PC-3 (cell line): ENCODE data around the gene CYB5R2. TPM values are rescaled to one million over a fixed set of nuclear protein-coding genes. Genes with fewer than 3 reads are reported as not detected.

Source experiments
- ATAC-seq: fragments of 200-7000 bp; cut with Tn5 transposase; 2 replicates; pipeline ENCODE4 v1.9.1; 2020; ENCODE audit warnings: mild to moderate bottlenecking, moderate library complexity
- Bru-seq: library from RNA; stranded (reverse); fragments of 400-500 nt; gene quantifications from one replicate; lab custom pipeline; 2021; lab: Mats Ljungman, UMichigan
- BruChase-seq, 2 experiments: library from RNA; stranded (reverse); fragments of 400-500 nt; gene quantifications; one replicate each; lab custom pipeline; 2021; lab: Mats Ljungman, UMichigan
- BruUV-seq: library from RNA; stranded (reverse); fragments of 400-500 nt; replicated peaks from 2 replicates; lab custom pipeline; 2021; lab: Mats Ljungman, UMichigan
- CTCF ChIA-PET: fragments of 300-600 bp; sonication (Branson Sonifier 250); formaldehyde crosslinking; loops from one replicate; lab custom pipeline; 2022; ENCODE audit warnings: antibody characterized with exemption; lab: Charles Lee
- POLR2A ChIA-PET: fragments of 300-600 bp; sonication (Branson Sonifier 250); formaldehyde crosslinking; loops from one replicate; lab custom pipeline; 2022; ENCODE audit warnings: antibody characterized with exemption; ENCODE audit not compliant: unreplicated experiment; lab: Charles Lee
- DNase-seq: peaks from one replicate; pipeline ENCODE4 v3.0.0-alpha.2; 2015
- H2AFZ ChIP-seq: fragments of 300-600 bp; sonication (generic); 2 replicates; pipeline ENCODE4 v1.6.0; 2016; ENCODE audit warnings: antibody characterized with exemption, low read length
- H3F3A ChIP-seq: fragments of 300-600 bp; sonication (generic); one replicate; pipeline ENCODE4 v1.6.0; 2017; ENCODE audit warnings: antibody characterized with exemption, low read length, control low read depth, mild to moderate bottlenecking; ENCODE audit not compliant: unreplicated experiment
- H3K27ac ChIP-seq: fragments of 300-600 bp; sonication (generic); 2 replicates; pipeline ENCODE4 v1.5.1; 2016; ENCODE audit warnings: mild to moderate bottlenecking, low read length
- H3K27me3 ChIP-seq: fragments of 300-600 bp; sonication (generic); 2 replicates; pipeline ENCODE4 v1.6.1; 2016; ENCODE audit warnings: low read length, mixed read lengths
- H3K36me3 ChIP-seq: fragments of 300-600 bp; sonication (generic); 2 replicates; pipeline ENCODE4 v1.6.1; 2016; ENCODE audit warnings: low read depth, mixed run types, low read length, mixed read lengths
- H3K4me1 ChIP-seq: fragments of 300-600 bp; sonication (generic); 2 replicates; pipeline ENCODE4 v1.5.1; 2016; ENCODE audit warnings: low read length; ENCODE audit not compliant: insufficient read depth
- H3K4me2 ChIP-seq: fragments of 300-600 bp; sonication (generic); 2 replicates; pipeline ENCODE4 v1.6.0; 2016; ENCODE audit warnings: low read length
- H3K4me3 ChIP-seq: fragments of 300-600 bp; sonication (generic); 2 replicates; pipeline ENCODE4 v1.5.1; 2016; ENCODE audit warnings: mild to moderate bottlenecking, low read length, mixed read lengths
- H3K79me2 ChIP-seq: fragments of 300-600 bp; sonication (generic); 2 replicates; pipeline ENCODE4 v1.6.1; 2017; ENCODE audit warnings: low read length, mixed read lengths
- H3K9ac ChIP-seq: fragments of 300-600 bp; sonication (generic); 2 replicates; pipeline ENCODE4 v1.6.0; 2016; ENCODE audit warnings: mild to moderate bottlenecking, low read length
- H3K9me2 ChIP-seq: fragments of 300-600 bp; sonication (generic); replicated peaks from 2 replicates; pipeline ENCODE4 v1.6.1; 2016; ENCODE audit warnings: mixed run types, low read length, mixed read lengths
- H3K9me3 ChIP-seq: fragments of 300-600 bp; sonication (generic); 2 replicates; pipeline ENCODE4 v1.6.1; 2016; ENCODE audit warnings: low read length, mixed read lengths
- H4K20me1 ChIP-seq: fragments of 300-600 bp; sonication (generic); 2 replicates; pipeline ENCODE4 v1.6.1; 2016; ENCODE audit warnings: low read length, mixed read lengths
- EZH2 ChIP-seq: fragments of 300-600 bp; sonication (generic); IDR thresholded peaks from one replicate; pipeline ENCODE4 v1.6.1; 2017; ENCODE audit warnings: antibody characterized with exemption, mild to moderate bottlenecking, low read length; ENCODE audit not compliant: unreplicated experiment
- EZH2phosphoT487 ChIP-seq: fragments of 300-600 bp; sonication (generic); IDR thresholded peaks from 2 replicates; pipeline ENCODE4 v1.6.1; 2018; ENCODE audit warnings: mild to moderate bottlenecking, antibody characterized with exemption, low read length, borderline replicate concordance
- intact Hi-C: fragments of 100-400 bp; cut with micrococcal nuclease; formaldehyde crosslinking; loops from 2 replicates; pipeline ENCODE4 v1.9.0; 2023
- long read RNA-seq: library from polyadenylated mRNA; unstranded; transcript quantifications from one replicate; pipeline ENCODE4 v2.0.0, GENCODE V29; 2021; ENCODE audit not compliant: unreplicated experiment
- total RNA-seq: library from RNA; depleted of rRNA; stranded (reverse); fragments of >200 nt; gene quantifications from 2 replicates; pipeline ENCODE4 v1.2.3, GENCODE V29; 2014; rRNA removed
- TF ChIP-seq, protein P1 (sequence below): fragments of 300-600 bp; sonication (generic); conservative IDR thresholded peaks from 2 replicates; pipeline ENCODE4 v1.5.1; 2017; ENCODE audit warnings: antibody characterized with exemption, low read depth, mild to moderate bottlenecking, low read length

Gene CYB5R2
- total RNA-seq (2.9 and 5.4 TPM in 2 replicates), Bru-seq, nascent RNA (percentile 14 among the genes with signal in this experiment), BruChase-seq, experiment 1, labeled RNA remaining after a 6-hour chase (percentile 8 among the genes with signal in this experiment), BruChase-seq, experiment 2, labeled RNA remaining after a 2-hour chase (percentile 18 among the genes with signal in this experiment)
- long read RNA-seq, partial matches to known transcripts = 0 of 1 reads
- long read RNA-seq, other reads (novel, unspliced or antisense) = 0 of 1 reads

DNA sequence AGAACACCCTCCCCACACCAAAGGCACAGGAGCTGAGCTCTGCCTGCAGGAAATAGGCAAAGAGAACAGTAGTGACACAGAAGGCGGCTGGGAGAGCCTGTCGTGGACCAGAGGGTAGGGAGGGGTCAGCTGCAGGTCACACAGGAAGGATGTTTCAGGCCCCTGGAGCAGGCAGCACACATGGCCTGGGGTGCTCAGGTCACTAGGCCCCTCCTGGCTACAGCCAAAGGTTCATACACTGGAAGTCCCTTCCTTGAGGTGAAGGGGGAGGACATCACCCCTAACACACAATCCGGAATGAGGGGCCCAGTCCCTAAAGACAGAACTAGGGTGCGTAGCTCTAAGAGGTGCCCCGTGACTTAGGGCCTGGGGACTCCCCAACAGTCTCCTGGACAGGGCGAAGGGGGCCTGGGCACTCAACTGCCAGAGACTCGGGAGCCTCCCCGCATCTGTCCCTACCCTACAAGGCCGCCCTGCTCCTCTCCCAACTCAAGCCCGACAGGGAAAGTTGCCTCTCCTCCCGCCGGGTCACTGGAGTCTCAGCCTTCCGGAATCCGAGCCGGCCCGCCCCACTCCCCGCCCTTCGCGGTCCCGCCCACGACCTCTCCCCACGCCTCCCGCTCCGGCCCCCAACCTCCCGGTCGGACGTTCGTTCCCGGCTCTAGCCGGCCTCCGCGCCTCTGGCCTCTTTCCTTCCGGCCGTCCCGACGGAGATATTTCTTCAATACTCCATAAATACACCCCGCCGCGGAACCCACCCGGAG, at the start of gene CYB5R2:
Gene CYB5R2, minus strand, starts transcription at position 541 of the 764 bp plus-strand sequence. CDS start 675 bp downstream, outside the sequence.
- DNase-seq (no peak), ATAC-seq (no peak)
- Histone ChIP-seq H3K9me3 (no peaks in the 10 kb centered on the region), H2AFZ (no peak within 1 kb of the TSS), H3K27ac (no peak within 1 kb of the TSS), H3K27me3 (no peaks in the 10 kb centered on the region), H3K9ac (no peak within 1 kb of the TSS), H4K20me1 (no peaks in the 10 kb centered on the region), H3K9me2 (no peaks in the 10 kb centered on the region), H3K36me3 (no peaks in the 10 kb centered on the region), H3K4me2 (no peak within 1 kb of the TSS), H3K4me3 (no peak within 1 kb of the TSS), H3K4me1 (peaks cover 30% of the 10 kb centered on the region), H3K79me2 (no peaks in the 10 kb centered on the region), H3F3A (no peaks in the 10 kb centered on the region)
- intact Hi-C loops = no loop called here
- TF ChIP-seq, protein P1, sequence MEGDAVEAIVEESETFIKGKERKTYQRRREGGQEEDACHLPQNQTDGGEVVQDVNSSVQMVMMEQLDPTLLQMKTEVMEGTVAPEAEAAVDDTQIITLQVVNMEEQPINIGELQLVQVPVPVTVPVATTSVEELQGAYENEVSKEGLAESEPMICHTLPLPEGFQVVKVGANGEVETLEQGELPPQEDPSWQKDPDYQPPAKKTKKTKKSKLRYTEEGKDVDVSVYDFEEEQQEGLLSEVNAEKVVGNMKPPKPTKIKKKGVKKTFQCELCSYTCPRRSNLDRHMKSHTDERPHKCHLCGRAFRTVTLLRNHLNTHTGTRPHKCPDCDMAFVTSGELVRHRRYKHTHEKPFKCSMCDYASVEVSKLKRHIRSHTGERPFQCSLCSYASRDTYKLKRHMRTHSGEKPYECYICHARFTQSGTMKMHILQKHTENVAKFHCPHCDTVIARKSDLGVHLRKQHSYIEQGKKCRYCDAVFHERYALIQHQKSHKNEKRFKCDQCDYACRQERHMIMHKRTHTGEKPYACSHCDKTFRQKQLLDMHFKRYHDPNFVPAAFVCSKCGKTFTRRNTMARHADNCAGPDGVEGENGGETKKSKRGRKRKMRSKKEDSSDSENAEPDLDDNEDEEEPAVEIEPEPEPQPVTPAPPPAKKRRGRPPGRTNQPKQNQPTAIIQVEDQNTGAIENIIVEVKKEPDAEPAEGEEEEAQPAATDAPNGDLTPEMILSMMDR = no peak
- TF ChIP-seq EZH2 (no peak), EZH2phosphoT487 (no peak)
- POLR2A ChIA-PET = no interaction called here
- CTCF ChIA-PET = no interaction called here
- BruUV-seq = no TSS peak

DNA sequence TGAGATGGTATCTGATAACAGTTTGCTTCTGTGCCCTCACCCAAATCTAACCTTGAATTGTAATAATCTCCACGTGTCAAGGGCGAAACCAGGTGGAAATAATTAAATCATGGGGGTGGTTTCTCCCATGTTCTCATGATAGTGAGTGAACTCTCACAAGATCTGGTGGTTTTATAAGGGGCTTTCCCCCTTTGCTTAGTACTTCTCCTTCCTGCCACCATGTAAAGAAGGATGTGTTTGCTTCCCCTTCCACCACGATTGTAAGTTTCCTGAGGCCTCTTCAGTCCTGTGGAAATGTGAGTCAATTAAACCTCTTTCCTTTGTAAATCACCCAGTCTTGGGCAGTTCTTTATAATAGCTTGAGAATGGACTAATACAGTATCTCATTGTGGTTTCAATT, 41.5 kb upstream of the CYB5R2 start:
- CTCF ChIA-PET = no interaction called here

More for the DNA sequence above, 41.5 kb upstream of the CYB5R2 start:
- no peak for DNase-seq
- TF ChIP-seq, protein P1 = no peak
- TF ChIP-seq EZH2phosphoT487 (no peak), EZH2 (no peak)
- H3K4me2 ChIP-seq = no peak overlapping the region
- H3K27ac ChIP-seq = no peak overlapping the region
- H3K9me3 ChIP-seq = no peaks in the 10 kb centered on the region
- BruUV-seq = no TSS peak
- ATAC-seq = no peak
- H3K9me2 ChIP-seq = no peaks in the 10 kb centered on the region
- no peaks in the 10 kb centered on the region for H3F3A ChIP-seq
- POLR2A ChIA-PET = no interaction called here
- no peaks in the 10 kb centered on the region for H3K79me2 ChIP-seq
- no peak overlapping the region for H3K4me3 ChIP-seq
- H3K27me3 ChIP-seq = peaks cover 50% of the 10 kb centered on the region
- no peaks in the 10 kb centered on the region for H3K36me3 ChIP-seq
- H3K4me1 ChIP-seq = no peaks in the 10 kb centered on the region
- intact Hi-C loops = no loop called here
- H4K20me1 ChIP-seq = no peaks in the 10 kb centered on the region
- no peak overlapping the region for H3K9ac ChIP-seq
- H2AFZ ChIP-seq = no peak overlapping the region
